Activated effector memory CD4-positive, alpha-beta T cell treated with anti-CD3 and anti-CD28 coated beads, Interleukin-2, amount 50 U/mL, for 16 hours (primary cell): ENCODE measurements around the gene TNFRSF1A.
"Not testable (repeated sequence)": the region's sequence is repeated elsewhere in the genome, so short reads cannot be mapped to it uniquely, and the experiment has no call there.

Source experiments
- DNase-seq: peaks from one replicate; pipeline ENCODE4 v3.0.0-alpha.2; 2020

The TNFRSF1A gene

GRCh38 chr12:6355491-6356373 is 13.9 kb upstream of the TNFRSF1A start:
- no peak for DNase-seq

GRCh38 chr12:6354495-6355393 is 12.9 kb upstream of the TNFRSF1A start:
- no peak for DNase-seq

- DNase-seq: no peak
Observed at GRCh38 chr12:6352193-6353173, 10.6 kb upstream of the TNFRSF1A start.

- no peak for DNase-seq
Observed at GRCh38 chr12:6351622-6352021, 9.7 kb upstream of the TNFRSF1A start.

- no peak for DNase-seq
Observed at GRCh38 chr12:6347367-6348338, 5.8 kb upstream of the TNFRSF1A start.

GRCh38 chr12:6346942-6347341 is 5.1 kb upstream of the TNFRSF1A start:
- no peak for DNase-seq

- DNase-seq: no peak
Observed at GRCh38 chr12:6346235-6346832, 4.5 kb upstream of the TNFRSF1A start.

- peak; percentile 77 for DNase-seq
Observed at GRCh38 chr12:6345319-6346091, 3.6 kb upstream of the TNFRSF1A start.

GRCh38 chr12:6344101-6344660 is 2.3 kb upstream of the TNFRSF1A start:
- DNase-seq: not testable (repeated sequence)

GRCh38 chr12:6343518-6343917 is 1.6 kb upstream of the TNFRSF1A start:
- DNase-seq: no peak

GRCh38 chr12:6342140-6342889 is 439 bp upstream of the TNFRSF1A start:
- DNase-seq: no peak

- no peak for DNase-seq
Observed at GRCh38 chr12:6340745-6341416, 995 bp downstream of the TNFRSF1A start.

GRCh38 chr12:6340032-6340638 is 1.7 kb downstream of the TNFRSF1A start:
- DNase-seq: no peak

- DNase-seq: no peak
Observed at GRCh38 chr12:6338955-6339354, 2.9 kb downstream of the TNFRSF1A start.

GRCh38 chr12:6338536-6338935 is 3.3 kb downstream of the TNFRSF1A start:
- DNase-seq: not testable (repeated sequence)

- no peak for DNase-seq
Observed at GRCh38 chr12:6337958-6338433, 3.9 kb downstream of the TNFRSF1A start.
